ENCODE measurements around the gene SART1.

GRCh38 chr11:66022401-66023185, 61.1 kb downstream of the SART1 start:
- TF ChIP-seq FOXP2 (optimal IDR thresholded peaks at IDR 0.05; ENCODE audit: borderline replicate concordance, extremely low read depth, extremely low read length, insufficient read depth) = no peak
- TF ChIP-seq REST (IDR thresholded peaks at IDR 0.05; ENCODE audit: insufficient read depth in 1 of 2, low read depth in 2 of 2, low read length in 2 of 2) = no peak
- no peak for TF ChIP-seq SIN3A (IDR thresholded peaks at IDR 0.05; ENCODE audit: borderline replicate concordance, insufficient read depth, low read length)
- TF ChIP-seq POLR2AphosphoS5 (IDR thresholded peaks at IDR 0.05; ENCODE audit: low read depth, low read length) = no peak
- TF ChIP-seq TAF1 (IDR thresholded peaks at IDR 0.05; ENCODE audit: borderline replicate concordance, insufficient read depth, low read length) = no peak

Measured in PFSK-1 (cell line).